Activated CD4-positive, alpha-beta T cell treated with anti-CD3 and anti-CD28 coated beads, Interleukin-10, Interleukin-2, amounts not matched to agents 100 ng/mL and 50 ng/mL, durations not matched to agents 16 hours and 8 hours (primary cell): Measurements from ENCODE around the gene PLCXD1.
"Not testable (repeated sequence)": the region's sequence is repeated elsewhere in the genome, so short reads cannot be mapped to it uniquely, and the experiment has no call there.

Experiments used
- DNase-seq: peaks from one replicate; pipeline ENCODE4 v3.0.0-alpha.2; 2020

PLCXD1 gene

GRCh38 chrX:264634-265455 is 16.3 kb upstream of the PLCXD1 start:
- DNase-seq, result no peak

GRCh38 chrX:265502-265901 is 15.7 kb upstream of the PLCXD1 start:
- no peak for DNase-seq

GRCh38 chrX:267771-268261 is 13.4 kb upstream of the PLCXD1 start:
- DNase-seq, result no peak

GRCh38 chrX:270848-271367 is 10.3 kb upstream of the PLCXD1 start:
- no peak for DNase-seq

GRCh38 chrX:274904-275475 is 6.2 kb upstream of the PLCXD1 start:
- no peak for DNase-seq

GRCh38 chrX:275476-275966 is 5.7 kb upstream of the PLCXD1 start:
- no peak for DNase-seq

- peak; percentile 30 for DNase-seq
Observed at GRCh38 chrX:275967-276580, 5.1 kb upstream of the PLCXD1 start.

GRCh38 chrX:276581-277201 is 4.5 kb upstream of the PLCXD1 start:
- DNase-seq, result no peak

- not testable (repeated sequence) for DNase-seq
Observed at GRCh38 chrX:279757-280604, 1.2 kb upstream of the PLCXD1 start.

GRCh38 chrX:280722-281121 is 459 bp upstream of the PLCXD1 start:
- not testable (repeated sequence) for DNase-seq

GRCh38 chrX:282000-282681 is 960 bp downstream of the PLCXD1 start:
- not testable (repeated sequence) for DNase-seq

- peak; percentile 95 for DNase-seq
Observed at GRCh38 chrX:283115-283845, 2.1 kb downstream of the PLCXD1 start.

- DNase-seq, result no peak
Observed at GRCh38 chrX:285076-285677, 4.0 kb downstream of the PLCXD1 start.

GRCh38 chrX:287670-288069 is 6.5 kb downstream of the PLCXD1 start:
- no peak for DNase-seq

GRCh38 chrX:288561-288991 is 7.4 kb downstream of the PLCXD1 start:
- no peak for DNase-seq

- no peak for DNase-seq
Observed at GRCh38 chrX:290476-291166, 9.4 kb downstream of the PLCXD1 start.

GRCh38 chrX:291411-291901 is 10.3 kb downstream of the PLCXD1 start:
- no peak for DNase-seq

- DNase-seq, result no peak
Observed at GRCh38 chrX:292900-293897, 12.0 kb downstream of the PLCXD1 start.
